ENCODE data around the gene MRPL41.
"Not testable (repeated sequence)": the region's sequence is repeated elsewhere in the genome, so short reads cannot be mapped to it uniquely, and the experiment has no call there.

The MRPL41 gene

GRCh38 chr9:137522746-137523455 lies 28.8 kb upstream of the MRPL41 start:
- DNase-seq: no peak

- no peak for DNase-seq
Observed at GRCh38 chr9:137524161-137524980, 27.3 kb upstream of the MRPL41 start.

GRCh38 chr9:137524981-137525317 lies 26.7 kb upstream of the MRPL41 start:
- DNase-seq: no peak

GRCh38 chr9:137530331-137530730 lies 21.3 kb upstream of the MRPL41 start:
- DNase-seq: no peak

GRCh38 chr9:137531099-137531765 lies 20.4 kb upstream of the MRPL41 start:
- no peak for DNase-seq

GRCh38 chr9:137532891-137533468 lies 18.7 kb upstream of the MRPL41 start:
- DNase-seq: not testable (repeated sequence)

- peak; percentile 88 for DNase-seq
Observed at GRCh38 chr9:137534256-137535119, 17.2 kb upstream of the MRPL41 start.

GRCh38 chr9:137535120-137535428 lies 16.6 kb upstream of the MRPL41 start:
- no peak for DNase-seq

- not testable (repeated sequence) for DNase-seq
Observed at GRCh38 chr9:137536594-137537131, 15.0 kb upstream of the MRPL41 start.

GRCh38 chr9:137538058-137538457 lies 13.6 kb upstream of the MRPL41 start:
- DNase-seq: no peak

- no peak for DNase-seq
Observed at GRCh38 chr9:137540536-137540935, 11.1 kb upstream of the MRPL41 start.

- DNase-seq: no peak
Observed at GRCh38 chr9:137542486-137542885, 9.2 kb upstream of the MRPL41 start.

- DNase-seq: no peak
Observed at GRCh38 chr9:137543237-137543963, 8.3 kb upstream of the MRPL41 start.

- no peak for DNase-seq
Observed at GRCh38 chr9:137544176-137544760, 7.4 kb upstream of the MRPL41 start.

- no peak for DNase-seq
Observed at GRCh38 chr9:137545123-137545522, 6.6 kb upstream of the MRPL41 start.

GRCh38 chr9:137547687-137548543 lies 3.8 kb upstream of the MRPL41 start:
- DNase-seq: no peak

- DNase-seq: peak; percentile 84
Observed at GRCh38 chr9:137550231-137550621, 1.5 kb upstream of the MRPL41 start, which contains the start of gene PNPLA7. Gene PNPLA7 (minus strand): TSS chr9:137550402. CDS start chr9:137550197, 205 bp downstream.

- not testable (repeated sequence) for DNase-seq
Observed at GRCh38 chr9:137550958-137551263, 768 bp upstream of the MRPL41 start.

GRCh38 chr9:137552022-137552768 lies 516 bp downstream of the MRPL41 start:
- DNase-seq: peak; percentile 32

- not testable (repeated sequence) for DNase-seq
Observed at GRCh38 chr9:137553654-137554053, 2.0 kb downstream of the MRPL41 start.
